Testis (tissue), 2 donors: Measurements from ENCODE around the gene EPHB4.

Experiments
- CTCF ChIP-seq, 3 experiments: fragments of 450-650 bp in 2 of 3; fragments of 200-600 bp in 1 of 3; sonication (generic) in 1 of 3; IDR thresholded peaks; one replicate each; pipeline ENCODE4 v1.5.1; 2016 to 2019; ENCODE audit warnings: antibody characterized with exemption in 3 of 3, mild to moderate bottlenecking in 2 of 3, moderate library complexity in 1 of 3
- POLR2A ChIP-seq: fragments of 450-650 bp; IDR thresholded peaks from one replicate; pipeline ENCODE4 v1.6.1; 2017; ENCODE audit warnings: antibody characterized with exemption, mild to moderate bottlenecking, moderate library complexity

- TF ChIP-seq POLR2A (no peak), CTCF (IDR thresholded peaks at IDR 0.05) (no peak)
Observed at GRCh38 chr7:100867776-100868485, 40.6 kb upstream of the EPHB4 start.
